ENCODE measurements around the gene ERBB4.

- TF ChIP-seq CTCF (IDR thresholded peaks at IDR 0.05) (no peak), POLR2AphosphoS5 (IDR thresholded peaks at IDR 0.05) (no peak), POLR2A (IDR thresholded peaks at IDR 0.05) (no peak)
These were observed 591.6 kb downstream of the ERBB4 start for GRCh38 chr2:211946960-211947359.
